ENCODE data around the gene NLRC4.
"Not testable (repeated sequence)": the region's sequence is repeated elsewhere in the genome, so short reads cannot be mapped to it uniquely, and the experiment has no call there.

NLRC4 gene

GRCh38 chr2:32248299-32248698 lies 16.4 kb downstream of the NLRC4 start:
- H3K4me3 ChIP-seq (ENCODE audit: low read depth, low read length), result no peak overlapping the region
- no peak for DNase-seq (ENCODE audit: low read depth)

DNA sequence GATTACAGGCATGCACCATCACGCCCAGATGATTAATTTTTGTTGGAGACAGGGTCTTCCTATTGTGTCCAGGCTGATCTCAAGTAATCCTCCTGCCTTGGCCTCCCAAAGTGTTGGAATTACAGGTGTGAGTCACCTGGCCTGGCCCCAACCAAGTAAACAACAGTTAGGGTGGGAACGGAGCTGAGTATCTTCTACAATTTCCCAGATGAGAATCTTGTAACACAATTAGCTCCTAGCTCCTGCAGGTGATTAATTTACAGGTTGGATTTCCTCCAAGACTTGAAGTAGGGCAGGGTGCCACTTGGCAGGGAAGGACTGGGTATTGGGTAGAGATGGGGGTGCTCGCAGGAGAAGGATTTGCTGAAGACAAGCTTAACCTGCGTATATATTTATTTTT lies 17.8 kb downstream of the NLRC4 start:
- H3K4me3 ChIP-seq (ENCODE audit: low read depth, low read length), result no peak overlapping the region
- no peak for DNase-seq (ENCODE audit: low read depth)

DNA sequence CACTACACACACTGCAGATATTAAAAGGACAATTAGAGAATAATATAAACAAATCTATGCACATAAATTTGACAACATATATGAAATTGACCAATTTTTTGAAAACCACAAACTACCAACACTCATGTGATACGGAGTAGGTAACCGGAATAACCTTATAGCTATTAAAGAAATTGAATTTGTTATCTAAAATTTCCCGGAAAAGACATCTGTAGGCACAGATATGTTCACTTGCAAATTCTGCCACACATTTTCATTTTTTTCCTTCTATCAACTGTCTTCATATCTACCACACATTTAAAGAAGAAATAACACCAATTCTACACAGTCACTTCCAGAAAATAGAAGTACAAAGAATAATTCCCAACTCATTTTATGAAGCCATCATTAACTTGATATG lies 22.4 kb downstream of the NLRC4 start:
- DNase-seq (ENCODE audit: low read depth), result no peak
- no peak overlapping the region for H3K4me3 ChIP-seq (ENCODE audit: low read depth, low read length)

DNA sequence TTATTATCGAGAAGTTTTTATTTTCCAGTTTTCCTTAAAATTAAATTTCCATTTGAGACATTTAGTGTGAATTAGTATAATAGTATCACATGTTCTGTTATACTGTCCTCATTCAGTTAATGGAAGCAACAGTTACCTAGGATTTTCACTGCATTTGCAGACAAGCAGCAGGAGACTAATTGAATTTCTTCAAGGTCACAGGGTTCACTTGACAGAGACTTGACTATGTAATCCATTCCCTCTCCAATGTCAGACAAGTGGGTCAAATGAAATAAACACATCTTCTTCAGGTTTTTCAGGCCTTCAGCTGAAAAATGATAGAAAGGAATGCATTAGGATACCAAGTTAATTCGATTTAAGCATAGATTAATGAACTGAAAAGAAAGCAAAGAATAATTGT lies 26.7 kb downstream of the NLRC4 start:
- no peak overlapping the region for H3K4me3 ChIP-seq (ENCODE audit: low read depth, low read length)
- no peak for DNase-seq (ENCODE audit: low read depth)

DNA sequence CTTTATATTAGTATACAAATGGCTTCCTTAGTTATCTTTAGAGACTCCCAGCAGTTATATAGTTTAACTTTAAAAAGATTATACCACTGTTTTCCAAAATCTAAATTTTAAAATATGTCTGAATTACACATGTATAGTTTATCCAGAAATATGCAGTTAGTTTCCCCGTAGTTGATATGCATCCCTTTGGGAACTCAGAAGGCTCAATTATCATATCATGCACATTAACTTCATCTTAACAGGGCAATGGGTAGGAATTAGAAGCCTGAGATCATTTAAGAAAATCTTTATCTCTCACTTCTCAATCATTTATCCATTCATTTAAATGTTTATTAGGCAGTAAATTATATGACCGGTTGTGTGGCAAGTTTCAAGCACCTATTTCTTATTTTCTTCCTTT lies 27.2 kb downstream of the NLRC4 start:
- H3K4me3 ChIP-seq (ENCODE audit: low read depth, low read length), result no peak overlapping the region
- DNase-seq (ENCODE audit: low read depth), result no peak

- no peak overlapping the region for H3K4me3 ChIP-seq (ENCODE audit: low read depth, low read length)
- DNase-seq (ENCODE audit: low read depth), result no peak
Observed at GRCh38 chr2:32235315-32235714, 29.4 kb downstream of the NLRC4 start.

- DNase-seq (ENCODE audit: low read depth), result no peak
- no peak overlapping the region for H3K4me3 ChIP-seq (ENCODE audit: low read depth, low read length)
Observed at GRCh38 chr2:32231959-32232358, 32.7 kb downstream of the NLRC4 start.

- H3K4me3 ChIP-seq (ENCODE audit: low read depth, low read length), result no peak overlapping the region
- no peak for DNase-seq (ENCODE audit: low read depth)
Observed at GRCh38 chr2:32229635-32230034, 35.1 kb downstream of the NLRC4 start.

GRCh38 chr2:32228181-32228580 lies 36.5 kb downstream of the NLRC4 start:
- no peak for DNase-seq (ENCODE audit: low read depth)
- H3K4me3 ChIP-seq (ENCODE audit: low read depth, low read length), result no peak overlapping the region

DNA sequence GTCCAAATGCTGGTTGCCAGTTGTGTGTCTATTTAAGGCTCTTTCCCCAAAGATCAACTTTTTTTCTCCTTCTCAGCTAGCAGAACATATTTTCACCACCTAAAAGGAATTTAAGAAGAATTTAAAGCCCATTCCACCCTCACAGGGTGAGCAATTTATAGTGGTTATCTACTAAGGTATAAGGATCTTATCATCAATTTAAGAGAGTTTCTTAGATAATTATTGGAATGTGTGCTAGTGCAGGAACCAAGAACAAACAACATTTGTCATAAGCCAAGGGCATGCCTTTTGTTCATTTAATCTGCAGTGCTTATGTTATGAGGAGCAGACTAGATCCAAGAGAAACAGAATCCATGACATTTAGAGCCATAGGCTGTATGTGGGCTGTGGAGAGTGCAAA lies 37.2 kb downstream of the NLRC4 start:
- no peak overlapping the region for H3K4me3 ChIP-seq (ENCODE audit: low read depth, low read length)
- DNase-seq (ENCODE audit: low read depth), result no peak

DNA sequence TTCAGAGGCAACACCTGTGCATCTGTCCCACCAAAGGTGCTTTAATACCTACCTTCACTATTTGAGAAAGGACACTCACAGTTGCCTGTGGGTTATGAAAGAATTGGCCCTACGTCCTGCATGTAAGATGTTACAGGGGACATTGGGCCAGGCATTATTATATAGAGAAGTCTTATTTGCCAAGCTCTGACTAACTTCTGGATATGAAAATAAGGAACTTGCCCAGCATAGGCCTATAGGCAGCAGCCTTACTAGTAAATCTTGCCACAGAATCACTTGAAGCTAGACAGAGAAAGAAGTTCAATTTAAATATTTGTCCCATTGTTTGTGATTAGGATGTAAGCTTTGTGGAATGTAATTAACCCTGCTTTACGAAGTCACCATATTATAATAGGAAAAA lies 41.7 kb downstream of the NLRC4 start:
- H3K4me3 ChIP-seq (ENCODE audit: low read depth, low read length), result no peak overlapping the region
- no peak for DNase-seq (ENCODE audit: low read depth)

GRCh38 chr2:32220445-32220844 lies 44.2 kb downstream of the NLRC4 start:
- H3K4me3 ChIP-seq (ENCODE audit: low read depth, low read length), result no peak overlapping the region
- no peak for DNase-seq (ENCODE audit: low read depth)

DNA sequence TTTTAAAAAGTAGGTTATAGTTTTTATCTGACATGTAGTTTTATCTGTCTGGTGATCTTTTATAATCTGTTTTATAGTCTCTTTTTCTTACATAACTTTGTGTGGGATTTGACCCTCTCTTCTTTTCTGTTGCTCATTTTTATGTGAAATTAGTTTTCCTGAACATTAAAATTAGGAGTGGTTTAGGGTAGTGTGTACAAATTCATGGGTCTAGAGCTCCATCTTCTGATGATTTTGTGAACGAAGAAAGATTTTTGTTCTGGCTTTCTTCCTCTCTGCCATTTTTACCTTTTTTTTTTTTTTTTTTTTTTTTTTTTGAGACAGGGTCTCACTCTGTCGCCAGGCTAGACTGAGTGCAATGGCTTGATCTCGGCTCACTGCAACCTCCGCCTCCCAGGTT lies 52.4 kb downstream of the NLRC4 start:
- no peak for DNase-seq (ENCODE audit: low read depth)
- H3K4me3 ChIP-seq (ENCODE audit: low read depth, low read length), result no peak overlapping the region

- no peak overlapping the region for H3K4me3 ChIP-seq (ENCODE audit: low read depth, low read length)
- DNase-seq (ENCODE audit: low read depth), result no peak
Observed at GRCh38 chr2:32210767-32211408, 53.8 kb downstream of the NLRC4 start.

- H3K4me3 ChIP-seq (ENCODE audit: low read depth, low read length); DNase-seq (ENCODE audit: low read depth): not testable (repeated sequence)
Observed at GRCh38 chr2:32203428-32203827, 61.3 kb downstream of the NLRC4 start.

DNA sequence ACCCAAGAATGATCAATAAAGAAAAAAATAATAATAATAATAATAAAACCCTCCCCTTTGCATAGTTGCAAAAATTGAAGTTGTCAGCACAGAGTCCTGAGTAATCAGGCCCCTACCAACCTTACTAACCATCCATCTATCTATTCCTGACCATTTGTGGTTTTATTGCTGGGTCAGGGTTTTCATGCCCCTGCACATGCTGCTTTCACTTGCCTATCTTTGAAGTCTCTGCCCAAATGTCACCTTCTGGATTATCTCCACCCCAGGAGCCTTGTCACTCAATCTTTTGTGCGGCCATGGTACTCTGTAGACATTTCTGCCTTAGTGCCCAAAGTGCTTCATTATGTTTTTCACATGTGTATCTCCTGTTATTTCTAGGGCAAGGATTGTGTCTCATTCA lies 63.9 kb downstream of the NLRC4 start:
- no peak overlapping the region for H3K4me3 ChIP-seq (ENCODE audit: low read depth, low read length)
- DNase-seq (ENCODE audit: low read depth), result no peak

DNA sequence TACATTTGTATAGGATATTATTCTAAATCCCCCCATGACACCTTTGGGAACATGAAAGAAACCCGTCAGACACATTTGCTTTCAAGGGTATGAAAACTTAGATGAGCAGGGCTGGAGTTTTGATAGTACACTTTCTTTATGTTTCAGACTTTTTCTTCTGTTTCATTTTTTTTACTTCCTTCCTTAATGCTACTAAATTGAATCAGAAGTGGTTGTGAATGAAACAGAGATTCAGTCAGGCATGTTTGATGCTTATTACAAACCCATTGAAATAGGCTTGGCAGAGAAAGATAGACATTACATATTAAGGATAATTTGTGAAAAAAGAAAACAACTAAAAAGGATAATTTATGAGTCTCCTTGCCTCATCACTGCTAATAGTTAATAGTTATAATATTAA lies 72.3 kb downstream of the NLRC4 start:
- no peak for DNase-seq (ENCODE audit: low read depth)
- H3K4me3 ChIP-seq (ENCODE audit: low read depth, low read length), result no peak overlapping the region

DNA sequence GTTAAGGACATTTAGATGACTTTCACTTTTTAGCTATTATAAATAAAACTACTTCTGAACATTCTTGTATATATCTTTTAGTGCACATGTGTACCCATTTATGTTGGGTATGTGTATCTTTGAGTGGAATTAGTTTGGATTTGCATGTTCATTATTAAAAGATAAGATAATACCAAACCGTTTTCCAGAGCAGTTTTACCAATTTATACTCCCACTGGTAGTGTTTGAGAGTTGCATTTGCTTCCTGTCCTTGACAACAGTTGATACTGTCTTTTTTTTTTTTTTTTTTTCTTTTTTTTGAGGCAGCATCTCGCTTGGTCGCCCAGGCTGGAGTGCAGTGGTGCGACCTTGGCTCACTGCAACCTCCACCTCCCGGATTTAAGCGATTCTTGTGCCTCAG lies 75.7 kb downstream of the NLRC4 start:
- DNase-seq (ENCODE audit: low read depth), result no peak
- H3K4me3 ChIP-seq (ENCODE audit: low read depth, low read length), result no peak overlapping the region

DNA sequence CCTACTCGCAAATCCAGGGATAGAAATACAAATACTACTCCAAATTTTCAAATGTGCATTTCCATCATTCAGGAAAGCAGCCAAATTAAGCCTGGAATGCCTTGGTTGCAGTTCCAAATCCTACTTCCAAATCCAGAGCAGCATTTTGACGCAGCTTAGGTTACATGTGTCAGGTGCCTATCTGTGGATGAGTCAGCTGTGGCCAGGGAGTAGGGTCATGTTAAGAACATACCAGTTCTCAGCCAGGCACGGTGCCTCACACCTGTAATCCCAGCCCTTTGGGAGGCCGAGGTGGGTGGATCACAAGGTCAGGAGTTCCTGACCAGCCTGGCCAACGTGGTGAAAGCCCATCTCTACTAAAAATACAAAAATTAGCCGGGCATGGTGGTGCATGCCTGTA lies 82.0 kb downstream of the NLRC4 start:
- H3K4me3 ChIP-seq (ENCODE audit: low read depth, low read length), result no peak overlapping the region

More for the DNA sequence above, 82.0 kb downstream of the NLRC4 start:
- no peak for DNase-seq (ENCODE audit: low read depth)

Measured in skeletal muscle cell (primary cell).